DOHH2 (cell line): ENCODE results near the gene PAFAH2.

ENCODE experiments used
- EZH2phosphoT487 ChIP-seq: fragments of 200-600 bp; sonication (generic); IDR thresholded peaks from 2 replicates; pipeline ENCODE4 v1.6.1; 2017; ENCODE audit warnings: borderline replicate concordance, mild to moderate bottlenecking, antibody characterized with exemption, low read length, moderate library complexity, mixed read lengths
- TF ChIP-seq, protein P1 (sequence below): fragments of 200-600 bp; sonication (generic); IDR thresholded peaks from one replicate; pipeline ENCODE4 v1.5.1; 2014; ENCODE audit warnings: antibody characterized with exemption, mild to moderate bottlenecking, low read depth, low read length; ENCODE audit not compliant: poor library complexity, severe bottlenecking

DNA sequence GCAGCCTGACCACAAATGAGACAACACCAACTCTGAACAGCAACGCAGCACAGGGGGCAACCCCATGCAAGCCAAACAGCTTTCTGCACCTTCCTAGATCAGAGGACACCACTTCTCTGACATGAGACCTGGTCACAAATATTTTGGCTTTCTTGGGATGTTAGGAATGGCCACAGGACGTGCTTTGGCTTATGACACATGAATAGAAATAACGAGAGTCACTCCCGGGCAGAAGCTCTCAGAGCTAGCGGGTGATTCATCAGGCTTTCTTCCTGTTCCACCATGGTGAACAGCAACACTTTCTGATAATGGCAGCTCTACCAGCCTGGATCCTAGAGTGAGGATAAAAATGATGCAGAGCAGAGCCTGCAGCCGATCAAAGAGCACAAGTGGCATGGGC lies 39.4 kb downstream of the PAFAH2 start:
- TF ChIP-seq, protein P1, sequence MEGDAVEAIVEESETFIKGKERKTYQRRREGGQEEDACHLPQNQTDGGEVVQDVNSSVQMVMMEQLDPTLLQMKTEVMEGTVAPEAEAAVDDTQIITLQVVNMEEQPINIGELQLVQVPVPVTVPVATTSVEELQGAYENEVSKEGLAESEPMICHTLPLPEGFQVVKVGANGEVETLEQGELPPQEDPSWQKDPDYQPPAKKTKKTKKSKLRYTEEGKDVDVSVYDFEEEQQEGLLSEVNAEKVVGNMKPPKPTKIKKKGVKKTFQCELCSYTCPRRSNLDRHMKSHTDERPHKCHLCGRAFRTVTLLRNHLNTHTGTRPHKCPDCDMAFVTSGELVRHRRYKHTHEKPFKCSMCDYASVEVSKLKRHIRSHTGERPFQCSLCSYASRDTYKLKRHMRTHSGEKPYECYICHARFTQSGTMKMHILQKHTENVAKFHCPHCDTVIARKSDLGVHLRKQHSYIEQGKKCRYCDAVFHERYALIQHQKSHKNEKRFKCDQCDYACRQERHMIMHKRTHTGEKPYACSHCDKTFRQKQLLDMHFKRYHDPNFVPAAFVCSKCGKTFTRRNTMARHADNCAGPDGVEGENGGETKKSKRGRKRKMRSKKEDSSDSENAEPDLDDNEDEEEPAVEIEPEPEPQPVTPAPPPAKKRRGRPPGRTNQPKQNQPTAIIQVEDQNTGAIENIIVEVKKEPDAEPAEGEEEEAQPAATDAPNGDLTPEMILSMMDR: no peak
- no peak for TF ChIP-seq EZH2phosphoT487
